GM13976 (cell line): ENCODE results near the gene KLHDC10.

Experiments used
- DNase-seq: peaks from one replicate; pipeline ENCODE4 v3.0.0; 2012; ENCODE audit warnings: low spot score
- in situ Hi-C: fragments of 300-500 bp; cut with MboI; formaldehyde crosslinking; loops from one replicate; pipeline ENCODE4 v1.12.0; 2022; ENCODE audit warnings: low sequenced_read_pairs, mixed read lengths, inconsistent platforms; ENCODE audit not compliant: unreplicated experiment
- TF ChIP-seq, protein P1 (sequence below): IDR thresholded peaks from 2 replicates; pipeline ENCODE4 v1.5.1; 2012; ENCODE audit warnings: borderline replicate concordance, mild to moderate bottlenecking; ENCODE audit not compliant: insufficient read depth; ENCODE audit errors: extremely low read depth, missing control alignments, control extremely low read depth

Gene KLHDC10, protein sequence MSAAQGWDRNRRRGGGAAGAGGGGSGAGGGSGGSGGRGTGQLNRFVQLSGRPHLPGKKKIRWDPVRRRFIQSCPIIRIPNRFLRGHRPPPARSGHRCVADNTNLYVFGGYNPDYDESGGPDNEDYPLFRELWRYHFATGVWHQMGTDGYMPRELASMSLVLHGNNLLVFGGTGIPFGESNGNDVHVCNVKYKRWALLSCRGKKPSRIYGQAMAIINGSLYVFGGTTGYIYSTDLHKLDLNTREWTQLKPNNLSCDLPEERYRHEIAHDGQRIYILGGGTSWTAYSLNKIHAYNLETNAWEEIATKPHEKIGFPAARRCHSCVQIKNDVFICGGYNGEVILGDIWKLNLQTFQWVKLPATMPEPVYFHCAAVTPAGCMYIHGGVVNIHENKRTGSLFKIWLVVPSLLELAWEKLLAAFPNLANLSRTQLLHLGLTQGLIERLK

DNA sequence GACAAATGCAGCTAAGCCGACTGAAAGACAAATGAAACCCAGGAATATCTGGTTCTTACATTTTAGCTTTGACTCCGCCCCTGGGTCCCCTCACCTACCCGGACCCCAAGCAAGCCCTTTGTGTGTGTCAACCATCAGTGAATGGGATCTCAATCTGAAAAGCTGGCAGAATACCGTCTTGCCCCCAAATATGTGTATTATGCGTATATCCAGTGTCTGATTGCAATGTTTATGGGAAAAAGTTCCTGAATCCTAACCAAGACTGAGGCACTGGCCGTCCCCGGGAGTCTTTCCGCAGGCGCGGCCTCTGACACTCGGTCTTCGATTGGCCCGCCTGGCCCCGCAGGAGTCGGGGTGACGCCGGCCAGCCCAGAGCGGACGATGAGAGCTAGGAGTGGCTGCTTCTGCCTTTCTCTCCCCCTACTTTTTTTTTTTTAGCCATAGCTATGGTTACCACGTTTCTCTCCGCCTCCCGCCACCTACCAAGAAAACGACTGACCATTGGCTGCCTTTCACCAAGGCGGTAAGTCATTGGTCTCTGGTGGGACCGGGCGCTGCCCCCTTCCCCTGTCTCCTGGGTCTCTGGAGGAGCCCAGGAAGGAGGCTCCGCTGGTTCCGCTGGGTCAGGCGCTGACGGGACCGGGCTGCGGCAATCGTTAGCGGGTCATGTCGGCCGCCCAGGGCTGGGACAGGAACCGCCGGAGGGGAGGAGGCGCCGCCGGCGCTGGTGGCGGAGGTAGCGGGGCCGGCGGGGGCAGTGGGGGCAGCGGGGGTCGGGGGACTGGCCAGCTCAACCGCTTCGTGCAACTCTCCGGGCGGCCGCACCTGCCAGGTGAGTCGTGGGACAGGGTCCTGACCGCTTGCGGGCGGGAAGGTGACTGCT lies at the start of gene KLHDC10:
Gene KLHDC10, plus strand, starts transcription at position 557 of the 883 bp plus-strand sequence. Its CDS starts 110 bp downstream, at position 667.
- peak; percentile 98 for DNase-seq
- TF ChIP-seq, protein P1, sequence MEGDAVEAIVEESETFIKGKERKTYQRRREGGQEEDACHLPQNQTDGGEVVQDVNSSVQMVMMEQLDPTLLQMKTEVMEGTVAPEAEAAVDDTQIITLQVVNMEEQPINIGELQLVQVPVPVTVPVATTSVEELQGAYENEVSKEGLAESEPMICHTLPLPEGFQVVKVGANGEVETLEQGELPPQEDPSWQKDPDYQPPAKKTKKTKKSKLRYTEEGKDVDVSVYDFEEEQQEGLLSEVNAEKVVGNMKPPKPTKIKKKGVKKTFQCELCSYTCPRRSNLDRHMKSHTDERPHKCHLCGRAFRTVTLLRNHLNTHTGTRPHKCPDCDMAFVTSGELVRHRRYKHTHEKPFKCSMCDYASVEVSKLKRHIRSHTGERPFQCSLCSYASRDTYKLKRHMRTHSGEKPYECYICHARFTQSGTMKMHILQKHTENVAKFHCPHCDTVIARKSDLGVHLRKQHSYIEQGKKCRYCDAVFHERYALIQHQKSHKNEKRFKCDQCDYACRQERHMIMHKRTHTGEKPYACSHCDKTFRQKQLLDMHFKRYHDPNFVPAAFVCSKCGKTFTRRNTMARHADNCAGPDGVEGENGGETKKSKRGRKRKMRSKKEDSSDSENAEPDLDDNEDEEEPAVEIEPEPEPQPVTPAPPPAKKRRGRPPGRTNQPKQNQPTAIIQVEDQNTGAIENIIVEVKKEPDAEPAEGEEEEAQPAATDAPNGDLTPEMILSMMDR = no peak
- in situ Hi-C loops = loop anchor here (10.0 to 25.0 kb wide), 2 partner anchors 417 to 685 kb away; partner anchors contain the start of gene MEST

DNA sequence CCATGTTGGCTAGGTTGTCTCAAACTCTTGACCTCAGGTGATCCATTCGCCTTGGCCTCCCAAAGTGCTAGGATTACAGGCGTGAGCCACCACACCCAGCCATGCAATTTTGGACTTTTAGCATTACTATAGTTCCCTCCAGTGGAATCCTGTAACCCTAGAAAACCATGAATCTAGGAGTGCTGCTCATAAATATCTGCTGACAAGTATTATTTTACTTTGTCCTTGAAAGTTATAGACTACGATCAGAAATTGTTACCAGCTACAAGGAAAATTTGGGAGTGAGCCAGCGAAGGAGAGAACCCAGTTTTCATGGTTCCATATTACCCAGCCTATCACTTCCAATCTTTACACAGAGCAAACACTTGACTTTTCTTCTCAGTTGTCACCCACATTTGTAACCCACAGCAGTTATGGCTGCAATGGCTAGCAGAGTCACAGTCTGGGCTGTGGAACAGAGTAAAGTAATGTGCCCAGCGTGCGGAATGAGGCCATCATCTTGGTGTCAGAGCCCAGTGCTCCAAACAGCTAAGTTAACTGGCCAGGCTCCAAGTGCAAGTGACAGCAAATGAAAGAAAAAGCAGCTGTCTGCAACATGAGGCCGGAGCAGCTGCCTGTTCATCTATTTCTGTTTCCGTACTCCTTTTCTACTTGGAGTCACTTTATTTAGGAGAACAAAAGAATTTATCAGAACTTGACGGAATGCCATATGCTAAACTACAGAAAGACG lies 49.1 kb upstream of the KLHDC10 start:
- TF ChIP-seq, protein P1 = no peak
- in situ Hi-C loops = no loop called here
- no peak for DNase-seq

DNA sequence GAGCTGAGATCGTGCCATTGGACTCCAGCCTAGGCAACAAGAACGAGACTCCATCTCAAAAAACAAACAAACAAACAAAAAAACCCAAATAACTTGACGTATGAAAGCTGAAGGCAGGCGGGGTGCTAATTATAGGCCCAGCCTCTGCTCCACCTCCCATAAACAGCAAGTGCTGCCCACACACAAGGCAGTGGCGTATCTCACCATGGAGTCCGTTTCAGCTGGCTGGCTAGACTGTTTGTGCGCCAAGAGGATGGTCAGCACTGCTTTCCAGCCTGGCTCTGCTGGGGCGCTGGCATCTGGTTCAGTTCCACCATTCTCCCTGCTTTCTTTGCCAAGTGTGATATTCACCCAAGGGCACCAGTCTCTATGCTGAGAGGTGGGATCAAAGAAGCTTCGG lies 48.2 kb upstream of the KLHDC10 start:
- DNase-seq = no peak
- in situ Hi-C loops = no loop called here
- TF ChIP-seq, protein P1 = no peak

DNA sequence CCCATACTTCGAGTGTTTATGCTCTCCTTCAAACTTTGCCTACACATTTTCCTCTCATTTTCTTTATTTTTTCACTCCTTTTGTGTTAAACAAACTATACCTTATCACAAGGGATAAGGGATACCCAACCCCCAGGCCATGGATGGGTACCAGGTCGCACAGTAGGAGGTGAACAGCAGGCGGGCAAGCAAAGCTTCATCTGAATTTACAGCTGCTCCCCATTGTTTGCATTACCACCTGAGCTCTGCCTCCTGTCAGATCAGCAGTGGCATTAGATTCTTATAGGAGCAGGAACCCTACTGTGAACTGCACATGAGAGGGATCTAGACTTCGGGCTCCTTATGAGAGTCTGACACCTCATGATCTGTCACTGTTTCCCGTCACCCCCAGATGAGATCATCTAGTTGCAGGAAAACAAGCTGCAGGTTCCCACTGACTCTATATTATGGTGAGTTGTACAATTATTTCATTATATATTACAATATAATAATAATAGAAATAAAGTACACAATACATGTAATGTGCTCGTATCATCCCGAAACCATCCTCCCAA lies 47.6 kb upstream of the KLHDC10 start:
- in situ Hi-C loops = no loop called here
- TF ChIP-seq, protein P1 = no peak

DNA sequence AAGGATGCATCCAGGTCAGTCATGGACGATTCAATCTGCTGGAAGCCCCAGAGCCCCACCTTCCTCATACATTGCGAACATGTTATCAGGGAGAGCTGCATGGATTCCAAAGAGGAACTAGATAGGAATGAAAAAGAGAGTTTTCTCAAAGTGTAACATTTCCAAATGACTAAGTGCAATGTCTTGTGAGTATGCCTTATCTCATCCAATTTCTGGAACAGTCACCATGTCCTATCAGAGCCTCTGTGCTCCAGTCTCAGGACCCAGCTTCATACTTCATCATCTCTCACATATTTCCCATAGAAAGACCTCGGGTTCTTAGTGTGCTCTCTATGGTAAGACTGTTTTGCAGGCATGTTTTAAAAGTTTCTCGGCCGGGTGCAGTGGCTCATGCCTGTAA lies 45.9 kb upstream of the KLHDC10 start:
- in situ Hi-C loops = no loop called here
- no peak for DNase-seq
- TF ChIP-seq, protein P1 = no peak

More for the DNA sequence above, 47.6 kb upstream of the KLHDC10 start:
- DNase-seq = no peak
